ENCODE data around the gene SLC9A9.

Gene SLC9A9

DNA sequence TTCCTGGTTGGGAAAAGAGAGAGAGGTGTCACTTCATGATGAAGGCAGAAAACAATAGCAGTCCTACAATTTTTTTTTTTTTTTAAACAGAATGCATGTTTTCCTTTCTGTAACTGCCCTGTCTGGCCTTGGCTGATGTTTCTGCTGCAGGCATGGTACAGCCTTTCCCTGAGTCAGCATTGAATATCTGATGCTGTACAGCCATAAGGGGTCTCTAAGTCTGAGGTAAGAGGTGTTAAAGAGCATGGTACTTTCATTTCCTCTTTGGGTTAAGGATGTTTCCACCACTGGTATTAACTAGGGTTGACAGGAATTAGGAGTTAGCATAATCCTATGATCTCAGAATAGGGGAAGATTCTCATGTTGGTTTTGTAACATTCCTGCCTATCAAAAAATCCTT, 581.3 kb downstream of the SLC9A9 start:
- no peak for DNase-seq

DNA sequence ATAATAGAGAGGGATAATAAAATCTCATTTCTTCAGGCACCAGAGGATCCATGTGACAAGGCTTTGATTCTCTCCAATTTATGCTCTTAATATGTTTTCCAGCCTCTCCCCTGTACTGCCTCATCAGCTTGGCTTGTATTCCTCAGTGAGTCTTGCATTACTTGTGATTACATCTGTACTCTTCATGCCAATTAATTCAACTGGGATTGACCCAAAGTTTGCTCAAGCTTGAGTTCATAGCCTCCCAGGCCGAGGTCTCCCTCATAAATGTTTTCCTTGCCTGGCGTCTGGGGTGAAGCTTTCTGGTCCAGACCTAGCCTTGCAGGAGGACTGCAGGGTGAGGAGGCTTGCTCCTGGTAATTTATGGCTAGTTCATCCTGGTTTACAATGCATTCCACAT, 581.8 kb downstream of the SLC9A9 start:
- DNase-seq: no peak

DNA sequence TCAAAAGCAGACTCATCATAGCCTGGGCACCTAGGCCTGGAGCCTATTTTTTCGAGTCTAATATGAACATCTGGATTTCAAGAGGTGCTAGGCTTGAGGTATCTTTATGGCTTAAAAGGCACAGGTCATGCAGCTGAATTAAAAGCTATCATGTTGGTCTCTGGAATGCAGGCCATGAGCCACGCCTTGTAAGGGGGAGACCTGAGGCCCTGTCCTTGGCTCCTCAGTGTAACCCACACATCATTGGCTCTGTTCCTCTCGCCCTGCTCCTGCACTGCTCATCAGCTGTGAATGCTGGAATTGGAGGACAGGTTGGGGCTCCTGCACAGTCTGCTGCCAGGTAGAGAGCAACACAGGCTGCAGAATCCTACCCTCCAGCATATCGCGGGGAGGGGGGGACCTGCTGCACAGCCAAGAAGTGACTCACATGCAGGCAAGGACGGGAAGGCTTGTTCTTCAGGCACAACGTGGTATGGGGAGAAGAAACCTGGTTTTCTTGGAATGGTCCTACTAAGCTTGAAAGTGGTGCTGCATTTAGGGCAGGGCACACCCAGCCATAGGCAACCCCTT, 582.7 kb downstream of the SLC9A9 start:
- no peak for DNase-seq

DNA sequence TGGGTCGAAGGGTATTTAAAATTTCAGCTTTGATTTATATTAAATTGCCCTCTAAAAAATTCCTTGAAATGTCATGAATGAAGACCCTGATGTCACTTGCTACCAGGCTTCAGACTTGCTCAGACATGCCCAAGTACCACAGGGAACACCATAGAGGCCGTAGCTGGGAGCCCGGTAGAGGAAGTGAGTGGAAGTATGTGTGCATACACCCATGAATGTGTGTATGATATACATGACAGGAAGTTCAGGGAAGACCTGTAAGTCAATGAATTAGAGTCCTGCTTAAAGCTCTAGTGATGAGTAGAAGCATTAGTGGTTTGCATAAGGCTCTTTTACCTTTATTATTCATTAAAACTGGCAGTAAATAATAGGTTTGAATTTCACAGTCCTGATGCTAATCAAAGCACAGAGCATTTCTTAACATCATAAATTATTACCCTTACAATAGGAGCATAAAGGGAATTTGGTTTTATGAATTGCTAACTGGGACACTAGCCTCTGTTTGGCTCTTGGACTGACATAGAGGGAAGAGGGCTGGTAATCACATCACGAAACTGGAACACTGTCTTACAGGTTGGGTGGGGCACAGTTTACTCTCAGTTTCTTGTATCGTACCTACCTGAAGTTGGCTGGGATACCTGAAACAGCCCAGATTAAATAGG, 584.3 kb downstream of the SLC9A9 start:
- DNase-seq: no peak

DNA sequence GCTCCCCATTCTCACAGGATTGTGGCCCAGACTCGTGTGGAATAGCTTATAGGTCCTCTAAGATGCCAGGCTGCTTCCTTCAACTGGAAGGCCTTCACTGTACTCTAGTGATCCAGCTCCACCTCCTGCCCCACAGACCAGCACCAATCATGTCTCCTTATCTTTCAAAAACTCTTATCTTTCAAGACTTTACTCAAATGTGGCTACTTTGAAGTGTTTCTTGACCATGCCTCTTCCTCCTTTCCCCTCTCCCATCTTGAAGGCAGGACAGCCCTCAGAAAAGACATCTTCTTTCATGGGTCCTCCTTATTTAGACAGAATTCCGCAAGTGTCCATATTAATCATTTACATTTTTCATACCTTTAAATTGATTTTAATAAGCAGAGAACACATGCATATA, 586.4 kb downstream of the SLC9A9 start:
- no peak for DNase-seq

DNA sequence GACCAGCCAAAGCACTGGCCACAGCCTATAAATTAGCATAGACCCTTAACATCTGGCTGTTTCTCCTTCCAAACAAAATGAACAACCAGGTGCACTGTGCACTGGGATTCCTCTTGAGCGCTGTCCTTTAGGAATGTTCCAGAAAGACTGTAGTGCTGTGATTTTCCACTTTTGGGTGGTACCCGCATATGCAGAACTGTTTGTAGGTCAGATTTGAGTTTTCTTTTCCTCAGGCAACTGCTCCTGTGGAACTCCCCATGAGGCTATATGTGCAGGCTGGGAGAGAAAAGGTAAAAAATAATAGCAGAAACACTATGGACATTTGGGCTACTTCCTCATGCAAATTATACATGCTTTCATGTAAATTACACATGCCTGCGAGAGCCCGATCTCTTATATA, 589.6 kb downstream of the SLC9A9 start:
- DNase-seq: no peak

GRCh38 chr3:143256416-143256815, 591.9 kb downstream of the SLC9A9 start:
- DNase-seq: no peak

- no peak for DNase-seq
Measured at GRCh38 chr3:143255739-143256138, 592.5 kb downstream of the SLC9A9 start.

DNA sequence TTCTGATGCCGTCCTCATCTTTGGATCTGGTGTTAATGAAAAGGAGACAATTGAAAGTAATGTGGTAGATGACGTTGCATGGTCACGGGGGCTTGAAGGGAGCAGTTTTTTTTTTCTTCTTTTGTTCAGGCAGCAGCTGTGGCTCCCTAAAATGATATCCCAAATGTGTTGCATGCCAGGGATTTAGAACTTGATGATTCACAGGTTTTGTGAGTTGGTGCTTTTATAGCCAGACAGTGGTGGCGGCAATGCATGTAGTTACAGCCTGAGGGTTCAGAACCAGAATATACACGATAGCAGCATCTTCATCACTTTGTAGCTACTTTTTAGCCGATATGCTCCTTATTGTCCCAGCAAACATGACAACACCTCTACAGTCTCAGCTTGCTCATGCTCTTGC, 595.3 kb downstream of the SLC9A9 start:
- no peak for DNase-seq

DNA sequence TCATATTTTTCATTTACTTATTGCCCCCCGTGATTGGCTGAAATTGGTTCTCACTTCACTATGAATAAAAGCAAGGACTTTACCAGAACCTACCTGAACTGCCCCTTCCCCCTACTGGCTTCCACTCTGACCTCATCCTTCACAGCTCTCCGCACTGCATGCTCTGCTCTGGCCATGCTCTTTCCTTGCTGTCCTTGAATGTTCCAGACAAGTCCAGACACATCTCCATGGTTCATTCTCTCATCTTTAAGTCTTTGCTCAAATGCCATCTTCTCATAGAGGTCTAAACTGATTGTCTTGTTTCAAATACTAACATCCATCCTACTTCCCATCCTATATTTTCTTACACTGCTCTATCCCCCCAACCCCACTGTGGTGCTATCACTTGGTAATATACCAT, 599.3 kb downstream of the SLC9A9 start:
- no peak for DNase-seq

DNA sequence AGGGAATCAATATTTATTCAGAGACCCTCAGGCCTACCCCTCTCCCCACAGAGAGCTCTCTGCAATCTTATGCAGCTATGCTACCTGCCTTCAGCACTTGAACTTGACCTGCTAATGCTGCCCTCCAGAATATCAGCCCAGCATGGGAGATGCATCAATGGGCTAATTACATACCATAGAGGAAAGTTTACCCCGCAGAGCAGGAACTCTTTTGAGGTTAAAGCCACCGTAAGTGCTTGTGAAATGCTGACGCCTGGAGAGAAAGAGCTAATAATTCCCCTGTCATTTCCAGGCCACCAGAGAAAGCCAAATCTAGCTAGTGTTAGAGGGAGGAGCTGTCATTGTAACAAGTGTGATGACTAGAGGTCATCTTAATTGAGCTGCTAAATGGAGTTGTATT, 601.2 kb downstream of the SLC9A9 start:
- DNase-seq: no peak

- DNase-seq: no peak
Measured at GRCh38 chr3:143245692-143246091, 602.6 kb downstream of the SLC9A9 start.

DNA sequence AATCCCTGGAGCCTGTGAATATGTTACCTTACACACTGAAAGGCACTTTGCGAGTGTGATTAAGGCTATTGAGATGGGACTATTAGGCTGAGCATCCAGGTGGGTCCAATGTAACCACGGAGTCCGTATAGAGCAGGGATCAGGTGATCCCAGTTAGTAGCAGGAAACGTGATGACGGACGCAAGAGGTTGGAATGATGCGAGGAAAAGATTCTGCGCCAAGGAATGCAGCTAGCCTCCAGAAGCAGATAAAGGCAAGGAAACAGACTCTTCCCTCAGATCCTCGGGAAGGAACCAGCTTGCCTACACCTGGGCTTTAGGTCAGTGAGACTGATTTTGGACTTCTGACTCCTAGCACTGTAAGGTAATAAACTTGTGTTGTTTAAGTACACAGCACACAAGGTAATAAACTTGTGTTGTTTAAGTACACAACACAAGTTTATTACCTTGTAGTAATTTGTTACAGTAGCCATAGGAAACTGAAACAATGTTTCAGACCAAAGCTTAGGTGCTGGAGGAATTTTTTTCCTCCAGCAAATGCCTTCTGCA, 603.7 kb downstream of the SLC9A9 start:
- no peak for DNase-seq

GRCh38 chr3:143243686-143244085, 604.6 kb downstream of the SLC9A9 start:
- DNase-seq: no peak

DNA sequence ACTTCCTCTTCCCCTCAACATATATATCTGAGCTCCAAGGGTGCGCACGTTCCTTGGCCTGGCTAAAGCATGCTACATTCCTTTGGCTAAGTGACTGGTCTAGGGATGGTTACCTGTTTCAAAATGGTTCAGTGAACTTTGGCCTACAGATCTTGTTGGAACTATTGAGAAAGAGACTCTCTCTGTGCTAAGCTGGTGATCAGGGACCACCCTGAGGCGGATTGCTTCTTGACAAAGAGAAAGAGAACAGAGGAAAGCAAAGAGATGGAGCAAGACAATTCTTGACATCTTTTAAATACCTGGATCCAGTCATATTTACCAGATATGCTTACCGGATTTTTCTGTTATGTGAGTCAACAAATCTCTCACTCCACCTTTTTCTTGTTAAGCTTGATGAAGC, 605.6 kb downstream of the SLC9A9 start:
- no peak for DNase-seq

- no peak for DNase-seq
Measured at GRCh38 chr3:143242101-143242500, 606.2 kb downstream of the SLC9A9 start.

GRCh38 chr3:143241481-143241951, 606.8 kb downstream of the SLC9A9 start:
- DNase-seq: no peak

DNA sequence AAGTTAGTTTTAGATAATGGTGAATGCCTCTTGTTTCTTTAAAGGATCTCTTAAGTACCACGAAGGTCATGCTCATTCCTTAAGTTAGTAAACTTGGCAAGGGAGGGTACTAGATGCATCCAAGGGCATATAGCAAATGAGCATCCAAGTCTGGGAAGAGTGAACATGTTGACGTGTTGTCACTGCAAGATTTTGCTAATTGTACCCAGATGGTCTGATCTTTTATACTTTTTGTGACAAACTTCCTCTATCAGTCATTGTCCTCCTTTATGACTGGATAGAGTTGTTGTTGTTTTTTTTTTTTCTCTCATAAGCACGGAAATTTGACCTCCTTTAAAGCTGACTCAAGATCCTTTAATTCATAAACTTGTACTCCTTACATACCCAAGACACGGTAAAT, 607.4 kb downstream of the SLC9A9 start:
- DNase-seq: no peak

- no peak for DNase-seq
Measured at GRCh38 chr3:143239031-143239430, 609.2 kb downstream of the SLC9A9 start.

DNA sequence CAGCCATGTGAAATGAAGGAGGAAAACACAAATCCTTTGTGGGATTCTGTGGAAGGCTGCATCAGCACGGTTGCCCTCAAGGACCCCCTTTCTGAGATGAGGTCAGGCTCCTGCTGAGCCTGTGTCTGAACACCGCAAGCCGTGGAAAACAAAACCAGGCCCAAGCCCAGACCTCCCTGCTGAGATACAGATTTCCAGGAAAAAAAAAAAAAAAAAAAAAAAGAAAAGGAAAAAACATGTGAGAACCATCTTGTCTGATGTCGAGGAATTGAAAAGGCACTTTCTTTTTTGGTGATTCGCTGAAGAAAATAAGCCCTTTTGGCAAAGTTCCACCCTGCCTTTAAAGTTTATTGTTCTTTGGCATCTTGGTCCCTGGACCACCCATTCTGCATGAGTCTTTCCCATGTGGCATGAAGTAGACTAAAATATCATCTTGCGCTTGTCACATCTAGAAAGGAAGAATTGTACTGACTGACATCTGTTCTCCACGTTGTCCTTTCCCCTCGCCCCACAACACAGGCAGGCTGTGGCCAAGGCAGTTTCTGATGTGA, 611.1 kb downstream of the SLC9A9 start:
- DNase-seq: no peak

GRCh38 chr3:143236226-143236964, 611.9 kb downstream of the SLC9A9 start:
- DNase-seq: no peak

- DNase-seq: no peak
Measured at GRCh38 chr3:143235614-143236204, 612.6 kb downstream of the SLC9A9 start.

DNA sequence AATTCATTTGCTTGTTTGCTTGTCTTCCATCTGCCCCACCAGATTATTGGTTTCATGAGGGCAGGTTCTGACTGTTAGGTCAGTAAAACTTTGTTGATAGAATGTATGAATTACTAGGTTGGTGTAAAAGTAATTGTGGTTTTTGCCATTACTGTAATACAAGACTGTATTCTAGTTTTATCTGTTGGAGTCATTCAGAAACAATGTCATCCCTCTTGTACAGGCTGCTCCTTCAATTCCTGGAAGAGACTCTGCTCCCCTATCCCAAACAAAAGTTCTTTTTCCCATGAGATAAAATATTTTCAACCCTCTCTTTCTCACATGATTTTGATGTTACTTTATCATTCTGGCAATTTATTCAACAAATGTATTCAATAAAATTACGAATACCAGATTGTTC, 613.7 kb downstream of the SLC9A9 start:
- DNase-seq: no peak

Measured in CD4-positive, alpha-beta T cell treated with Interleukin-12 subunit alpha and Interleukin-12 subunit beta, for 1 hour (primary cell).